GM18498 (cell line): ENCODE results near the gene BTBD16.

Experiments used
- ATAC-seq: cut with Tn5 transposase; IDR thresholded peaks from one replicate; pipeline ENCODE4 v1.9.1; 2021; ENCODE audit warnings: mild to moderate bottlenecking, moderate library complexity; ENCODE audit not compliant: unreplicated experiment

The BTBD16 gene

DNA sequence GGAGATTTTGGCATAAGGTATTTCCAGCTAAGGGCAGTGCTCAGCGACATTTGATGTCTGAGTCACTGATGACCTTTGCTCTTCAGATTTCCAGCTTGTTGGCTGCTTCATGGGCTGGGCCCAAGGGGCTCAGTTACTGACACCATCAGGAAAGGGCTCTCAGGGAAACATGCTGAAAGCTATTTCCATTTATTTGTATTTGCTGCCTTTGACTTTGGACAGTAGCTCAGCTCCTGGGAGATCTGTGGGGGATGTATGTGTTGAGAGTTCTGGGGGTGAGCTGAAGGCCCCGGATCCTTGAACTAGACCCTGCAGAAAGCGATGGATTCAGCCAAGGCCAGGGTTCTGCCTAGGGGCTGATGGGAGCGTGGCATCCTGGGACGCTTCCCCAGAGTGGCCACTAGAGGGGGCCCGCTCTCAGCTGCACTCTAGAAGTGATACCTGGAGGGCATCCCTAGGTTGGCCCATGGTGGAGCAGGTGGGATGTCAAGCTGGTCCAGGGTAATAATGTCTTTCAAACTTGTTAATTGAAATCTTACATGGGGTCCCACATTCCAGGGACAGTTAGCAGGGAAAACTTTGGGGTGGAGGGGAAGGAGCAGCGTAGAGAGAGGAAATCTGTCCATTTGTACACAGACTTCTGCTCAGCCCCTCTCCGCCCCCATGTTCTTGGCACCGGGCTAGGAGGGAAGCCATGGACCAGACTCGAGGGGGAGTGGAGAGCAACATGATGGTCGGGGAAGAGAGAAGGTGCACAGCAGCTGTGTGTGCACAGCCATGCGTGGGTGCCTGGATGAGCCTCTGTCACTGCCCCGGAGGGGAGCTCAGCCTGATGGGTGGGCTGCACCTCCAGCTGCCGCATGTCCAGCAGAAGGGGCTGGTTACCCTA lies 3.0 kb upstream of the BTBD16 start:
- peak; percentile 84 for ATAC-seq

DNA sequence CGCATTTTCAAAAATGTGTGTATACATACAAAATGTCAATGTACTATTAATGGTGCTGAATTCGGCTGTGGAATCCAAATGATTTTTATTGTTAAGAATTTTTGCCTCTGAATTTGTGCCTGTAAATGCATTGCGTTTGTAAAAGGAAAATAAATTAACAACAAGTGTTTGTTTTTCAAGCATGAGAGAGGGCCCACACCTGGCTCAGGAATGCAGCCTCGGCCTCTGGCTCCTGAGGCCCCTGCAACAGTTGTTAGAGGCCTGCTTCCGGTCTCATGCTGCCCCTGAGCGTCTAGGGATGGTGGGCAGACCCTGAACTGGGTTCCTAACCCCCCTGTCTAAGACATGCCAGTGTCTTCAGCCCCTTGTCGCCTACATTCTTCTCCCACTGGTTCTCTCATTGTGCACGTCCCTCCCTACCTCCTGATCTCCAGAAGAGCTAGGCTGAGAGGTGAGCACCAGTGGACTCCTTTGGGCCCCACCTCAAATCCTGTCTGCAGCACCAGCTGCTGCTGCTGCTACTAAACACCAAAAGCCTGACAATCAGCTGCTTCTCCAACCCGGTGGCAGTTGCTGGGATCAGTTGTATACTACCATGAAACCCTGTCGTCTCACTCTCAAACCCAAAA lies 1.9 kb upstream of the BTBD16 start:
- no peak for ATAC-seq

DNA sequence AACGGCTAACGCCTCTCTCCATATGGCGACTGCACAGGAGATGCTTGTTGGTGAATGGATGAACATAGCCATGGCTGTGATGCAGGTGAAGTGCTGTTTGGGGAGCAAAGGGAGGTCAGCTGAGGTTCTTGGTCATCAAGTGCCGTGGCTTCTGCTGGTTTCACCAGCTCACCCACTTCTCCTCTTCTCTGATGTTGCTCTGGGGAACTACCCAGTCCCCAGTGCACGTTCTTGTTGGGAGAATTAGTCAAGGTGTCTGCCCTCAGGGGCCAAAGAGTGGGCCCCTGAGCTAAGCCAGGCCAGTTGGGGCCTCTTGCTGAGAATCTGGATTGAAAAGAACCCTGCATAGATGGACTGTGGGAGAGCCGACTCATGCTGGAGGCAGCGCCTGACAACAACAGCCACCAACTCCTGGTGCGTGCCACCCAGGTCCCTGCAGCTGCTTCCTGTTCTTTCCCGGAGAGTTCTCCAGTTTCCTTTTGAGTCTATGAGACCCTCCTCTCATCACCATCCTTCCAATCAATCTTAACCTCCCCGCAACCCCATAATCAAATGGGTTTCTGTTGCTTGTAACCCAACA lies 3.0 kb downstream of the BTBD16 start:
- ATAC-seq = no peak

DNA sequence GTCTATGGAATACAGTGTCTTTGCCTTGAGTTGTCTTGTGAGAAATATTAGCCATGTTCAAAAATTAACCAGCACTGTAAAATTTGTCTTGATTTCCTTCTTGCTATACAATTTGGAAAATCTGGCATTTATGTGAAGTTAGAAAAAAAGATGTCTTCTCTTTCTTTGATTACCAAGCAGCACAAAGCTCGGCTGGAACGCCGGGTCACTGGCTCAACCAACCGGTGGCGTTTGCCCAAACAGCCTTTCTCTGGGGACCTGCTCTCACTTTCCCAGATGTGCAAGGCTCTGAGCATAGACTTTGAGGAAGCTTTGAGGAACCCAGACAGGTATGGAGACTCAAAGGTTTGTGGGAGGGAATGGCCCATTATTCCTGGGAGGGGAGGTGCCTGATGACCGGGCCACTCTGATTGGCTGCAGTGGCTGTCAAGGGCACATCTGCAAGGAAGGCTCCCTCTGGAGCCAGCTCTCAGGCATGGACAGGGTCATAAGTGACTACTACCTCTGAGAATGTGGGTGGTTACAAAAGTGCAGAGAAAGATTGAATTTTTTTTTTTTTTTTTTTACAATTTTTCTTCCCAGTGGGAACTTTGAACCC lies 5.6 kb downstream of the BTBD16 start:
- ATAC-seq = no peak

DNA sequence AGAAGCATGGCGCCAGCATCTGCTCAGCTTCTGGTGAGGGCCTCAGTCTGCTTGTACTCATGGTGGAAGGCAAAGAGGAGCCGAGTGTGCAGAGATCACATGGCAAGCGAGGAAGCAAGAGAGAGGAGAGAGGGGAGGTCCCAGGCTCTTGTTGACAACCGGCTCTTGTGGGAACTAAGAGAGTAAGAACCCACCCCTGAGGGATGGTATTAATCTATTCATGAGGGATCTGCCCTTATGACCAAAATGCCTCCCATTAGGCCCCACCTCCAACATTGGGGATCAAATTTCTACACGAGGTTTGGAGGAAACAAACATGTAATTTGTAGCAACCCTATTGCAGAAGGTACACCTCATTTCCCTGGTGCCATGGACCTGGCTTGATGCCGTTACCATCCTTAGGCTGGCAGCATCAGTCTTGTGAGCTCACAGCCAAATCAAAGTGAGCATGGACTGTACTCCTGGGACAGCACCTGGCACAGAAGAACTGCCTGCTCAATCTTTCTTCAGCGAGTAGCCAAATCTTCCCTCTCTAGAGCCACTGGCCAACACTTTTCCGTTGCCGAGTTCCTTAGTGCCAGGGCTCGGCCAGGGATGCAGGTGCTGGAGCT lies 6.5 kb downstream of the BTBD16 start:
- no peak for ATAC-seq

DNA sequence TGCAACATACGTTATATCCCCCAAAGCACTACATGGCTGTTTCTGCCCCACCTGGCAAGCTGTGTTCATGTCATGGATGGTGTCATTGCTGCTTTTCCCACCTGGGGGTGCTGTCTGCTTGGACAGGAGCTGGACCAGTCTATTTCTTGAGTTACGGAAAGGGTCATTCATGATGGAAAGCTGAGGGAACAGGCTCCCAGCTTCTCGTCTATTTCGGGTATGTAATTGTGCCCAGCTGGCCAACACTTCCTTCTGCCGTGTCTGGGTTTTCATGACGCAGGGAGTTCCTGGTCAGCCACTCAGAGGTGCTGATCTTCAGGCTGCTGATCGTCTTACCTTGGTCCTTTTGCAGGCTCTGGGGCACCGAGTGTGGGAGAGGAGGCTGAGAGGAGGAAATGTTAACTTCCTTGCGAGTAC lies 8.6 kb downstream of the BTBD16 start:
- ATAC-seq = no peak

DNA sequence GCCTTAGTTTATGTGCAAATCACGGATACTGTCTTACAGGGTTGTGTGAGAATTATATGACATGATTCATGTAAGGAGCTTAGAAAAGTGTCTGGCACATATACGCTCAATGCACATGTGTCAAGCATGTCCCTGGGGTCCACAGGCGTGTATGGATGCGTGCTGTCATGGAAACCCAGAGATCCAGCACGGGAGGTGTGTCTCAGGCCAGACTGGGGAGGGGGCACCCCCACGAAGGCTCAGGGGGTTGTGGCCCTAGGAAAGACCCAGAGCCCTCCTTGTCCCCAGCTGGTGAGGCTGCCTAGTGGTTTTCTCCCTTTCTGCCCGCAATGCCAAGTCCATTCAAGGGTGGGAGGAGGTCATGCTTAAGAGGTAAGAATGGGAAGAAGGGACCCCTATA lies 9.1 kb downstream of the BTBD16 start:
- ATAC-seq = no peak

DNA sequence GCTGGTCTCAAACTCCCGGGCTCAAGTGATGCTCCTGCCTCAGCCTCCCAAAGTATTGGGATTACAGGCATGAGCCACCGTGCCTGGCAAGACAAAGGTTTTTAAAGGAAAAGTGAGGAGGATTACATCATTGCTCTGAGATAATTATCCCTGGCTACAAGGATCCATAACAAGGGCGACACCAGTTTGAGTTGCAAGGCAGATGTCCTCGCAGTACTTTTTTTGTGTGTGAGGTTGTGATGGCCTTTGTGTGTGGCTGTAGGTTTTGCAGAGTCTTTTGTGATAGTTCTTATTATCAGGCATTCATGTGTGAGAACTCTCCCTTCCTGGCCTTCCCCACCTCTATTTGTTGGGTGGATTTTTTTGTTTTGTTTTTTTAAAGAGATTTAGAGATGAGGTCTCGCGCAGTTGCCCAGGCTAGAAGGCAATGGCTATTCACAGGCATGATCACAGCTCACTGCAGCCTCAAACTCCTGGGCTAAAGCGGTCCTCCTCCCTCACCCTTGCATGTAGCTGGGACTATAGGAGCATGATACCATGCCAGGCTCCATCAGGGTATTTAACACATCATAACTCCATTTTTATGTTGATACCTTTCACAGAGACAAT lies 10.0 kb downstream of the BTBD16 start:
- no peak for ATAC-seq

DNA sequence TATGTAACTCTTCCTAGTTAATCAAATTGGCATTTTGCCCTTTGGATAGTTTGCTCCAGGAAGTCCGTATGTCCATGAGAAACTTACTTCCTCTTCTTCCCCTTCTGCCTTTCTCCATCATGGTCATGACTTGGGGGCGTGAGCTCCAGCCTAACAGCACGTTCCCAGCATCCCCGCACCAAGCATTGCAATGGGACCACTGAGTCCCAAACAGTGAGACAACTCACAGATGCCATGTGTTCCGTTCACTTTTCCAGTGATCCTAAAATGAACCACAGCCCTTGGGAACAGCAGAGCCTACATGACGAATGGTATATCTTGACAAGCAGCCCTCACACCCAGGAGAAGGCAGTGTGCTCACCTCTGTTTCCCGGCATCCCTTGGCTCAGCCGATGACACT lies 10.7 kb downstream of the BTBD16 start:
- no peak for ATAC-seq

DNA sequence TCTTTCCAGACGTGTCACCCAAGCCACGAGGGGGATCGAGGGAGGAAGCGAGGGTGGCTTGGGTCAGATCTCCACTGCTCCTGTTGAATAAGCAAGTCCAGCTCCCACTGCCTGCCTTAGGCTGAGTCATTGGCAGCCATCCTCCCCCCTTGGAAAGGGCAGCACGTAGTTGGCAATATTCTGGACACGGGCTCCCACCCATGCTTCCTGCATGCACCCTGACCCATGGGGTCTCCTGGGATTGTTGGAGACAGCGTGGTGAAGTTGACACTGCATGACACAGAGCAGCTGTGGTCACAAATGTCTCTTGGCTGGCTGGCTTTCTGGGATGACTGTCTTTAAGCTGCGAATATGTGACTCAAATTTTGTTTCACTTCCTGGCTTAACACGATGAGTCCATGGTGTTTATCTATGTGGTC lies 11.2 kb downstream of the BTBD16 start:
- no peak for ATAC-seq

DNA sequence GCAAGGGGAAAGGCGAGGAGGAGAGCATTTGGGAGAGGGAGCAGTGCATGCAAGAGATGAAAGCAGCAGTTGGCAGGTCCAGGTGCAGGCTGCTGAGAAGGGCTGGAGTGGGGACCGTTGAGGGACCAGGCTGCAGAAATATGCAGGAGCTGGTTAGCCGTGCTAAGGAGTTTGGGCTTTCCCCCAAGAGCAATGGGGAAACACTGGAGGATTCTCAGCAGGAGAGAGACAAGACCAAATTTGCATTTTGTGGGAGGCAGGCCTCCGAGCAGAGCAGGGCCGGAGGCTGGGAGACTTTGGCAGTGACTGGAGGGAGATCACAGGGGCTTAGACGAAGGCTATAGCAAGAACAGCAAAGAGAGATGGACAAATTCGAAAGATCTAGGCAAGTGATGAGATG lies 11.8 kb downstream of the BTBD16 start:
- ATAC-seq = no peak

DNA sequence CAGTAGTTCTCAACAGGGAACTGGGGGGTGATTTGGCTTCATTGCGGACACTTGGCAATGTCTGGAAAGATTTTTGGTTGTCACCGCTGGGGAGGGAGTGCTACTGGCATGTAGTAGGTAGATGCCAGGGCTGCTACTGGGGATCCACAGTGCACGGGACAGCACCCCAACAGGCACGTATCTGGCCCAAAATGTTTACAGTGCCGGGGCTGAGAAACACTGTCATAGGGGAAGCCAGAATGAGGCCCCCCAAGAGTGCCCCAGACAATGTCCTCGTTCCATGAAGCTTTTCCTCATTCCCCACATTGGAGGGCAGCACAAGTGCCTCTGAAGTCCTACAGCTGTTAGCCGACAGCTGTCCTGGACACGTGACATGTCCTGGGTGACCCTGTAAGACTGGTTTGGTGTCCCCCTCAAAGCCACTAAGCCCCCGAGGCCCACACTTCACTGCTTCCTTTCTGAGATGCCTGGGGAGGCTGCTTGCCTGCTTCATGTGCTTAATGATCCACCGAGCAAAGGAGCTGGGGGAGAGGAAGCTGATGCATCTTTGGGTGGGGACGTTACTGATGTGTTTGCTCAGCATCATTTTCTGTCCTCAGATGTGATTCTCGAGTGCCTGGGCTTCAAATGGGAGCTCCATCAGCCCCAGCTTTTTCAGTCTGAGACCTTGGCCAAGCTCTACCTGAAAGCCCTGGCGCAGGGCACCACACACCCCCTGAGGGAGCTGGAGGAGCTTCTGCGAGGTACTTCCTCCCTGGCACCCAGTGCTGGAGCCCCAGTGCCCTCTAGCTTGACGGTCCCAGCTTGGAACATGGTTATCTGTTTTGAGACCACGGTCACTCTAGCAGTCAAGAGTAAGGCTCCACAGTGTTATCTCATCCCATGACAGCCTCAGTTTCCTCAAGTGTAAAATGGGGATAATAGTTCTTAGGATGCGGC lies 14.7 kb downstream of the BTBD16 start:
- no peak for ATAC-seq

DNA sequence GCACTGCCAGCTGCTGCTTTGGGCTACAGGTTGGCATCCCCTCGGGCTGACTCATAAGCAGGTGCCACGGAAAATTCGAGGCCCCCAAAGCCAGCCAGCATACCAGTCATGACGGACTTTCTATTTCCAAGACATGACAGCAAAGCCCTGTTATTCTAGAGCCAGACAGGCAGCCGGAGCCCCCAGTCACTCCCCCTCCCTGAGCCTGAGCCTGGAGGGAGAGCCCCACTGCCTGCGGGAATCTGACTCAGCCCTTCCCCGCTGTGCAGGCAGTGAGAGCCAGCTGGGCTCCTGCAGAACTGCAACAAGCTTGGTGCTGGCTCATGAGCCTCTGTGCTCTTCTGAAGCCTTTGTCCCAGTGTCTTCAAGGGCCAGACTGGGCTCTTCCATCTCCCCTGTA lies 15.8 kb downstream of the BTBD16 start:
- ATAC-seq = no peak

DNA sequence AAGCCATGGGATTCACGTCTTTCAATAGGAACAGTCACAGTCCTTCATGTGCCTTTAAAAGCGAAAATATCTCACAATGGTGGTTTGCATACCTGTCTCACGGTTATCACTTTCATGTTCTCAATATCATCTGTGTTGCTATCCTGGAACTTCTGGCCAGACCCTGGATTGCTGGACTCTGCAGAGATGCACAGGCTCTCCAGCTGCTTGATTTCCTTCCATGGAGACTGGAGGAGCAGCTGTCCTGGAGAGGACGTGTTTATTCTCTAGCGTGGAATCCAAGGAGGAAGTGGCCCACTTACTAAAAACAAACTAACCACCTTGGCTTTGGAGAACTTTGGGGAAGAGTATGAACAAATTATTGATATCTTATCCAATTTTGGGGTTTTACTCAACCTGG lies 16.5 kb downstream of the BTBD16 start:
- no peak for ATAC-seq

DNA sequence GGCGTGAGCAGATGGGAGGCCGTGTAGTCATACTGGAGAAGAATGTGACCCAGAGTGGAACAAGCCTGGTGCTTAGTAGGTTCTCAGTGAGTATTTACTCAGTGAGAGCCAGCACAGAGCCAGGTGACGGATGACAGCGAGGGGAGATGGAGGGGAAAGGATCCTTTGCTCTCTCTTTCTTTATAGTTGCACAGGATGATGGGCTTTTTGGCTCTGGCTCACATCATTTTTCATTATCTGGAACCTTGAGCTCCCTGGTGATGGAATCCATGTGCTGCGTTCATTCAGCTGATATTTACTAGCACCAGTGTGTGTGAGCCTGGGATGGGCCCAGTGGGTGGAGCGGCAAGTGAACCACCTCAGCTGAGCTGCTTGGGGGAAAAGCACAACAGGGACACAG lies 17.2 kb downstream of the BTBD16 start:
- no peak for ATAC-seq

DNA sequence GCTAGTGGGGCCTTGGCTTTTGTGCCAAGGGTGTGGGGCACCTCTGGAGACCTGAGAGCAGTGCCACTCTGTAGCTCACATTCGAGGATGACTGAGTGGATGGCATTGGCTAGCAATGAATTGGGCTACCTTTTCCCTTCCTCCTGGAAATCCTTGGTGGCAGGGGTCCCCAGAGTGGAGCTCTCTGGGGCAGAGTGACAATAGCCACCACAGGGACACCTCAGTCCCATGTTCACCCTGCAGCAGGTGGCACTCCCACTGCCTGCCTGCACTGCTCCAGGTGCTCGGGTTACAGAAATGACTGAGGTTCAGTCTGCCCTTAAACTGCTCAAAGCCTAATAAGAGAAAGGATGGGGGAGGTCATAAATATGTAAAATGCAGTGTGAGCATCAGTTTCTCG lies 17.8 kb downstream of the BTBD16 start:
- no peak for ATAC-seq

DNA sequence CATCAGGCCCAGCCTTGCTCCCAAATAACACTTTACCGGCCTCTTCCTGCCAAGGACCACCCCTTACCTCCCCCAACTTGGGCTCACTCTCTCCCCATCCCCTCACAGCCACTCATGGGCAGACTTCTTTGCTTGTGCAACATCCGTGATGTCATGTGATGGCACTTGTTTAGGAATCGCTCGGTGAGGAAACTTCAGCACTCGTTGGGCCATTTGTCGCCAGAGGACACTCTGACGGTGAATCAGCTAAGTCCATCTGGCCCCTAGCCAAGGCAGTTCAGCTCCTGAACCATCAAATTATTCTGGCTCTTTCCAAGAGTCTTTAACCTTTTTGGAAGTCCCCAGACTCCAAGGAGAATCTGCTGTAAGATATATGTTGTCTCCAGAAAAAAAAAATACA lies 19.2 kb downstream of the BTBD16 start:
- ATAC-seq = no peak

DNA sequence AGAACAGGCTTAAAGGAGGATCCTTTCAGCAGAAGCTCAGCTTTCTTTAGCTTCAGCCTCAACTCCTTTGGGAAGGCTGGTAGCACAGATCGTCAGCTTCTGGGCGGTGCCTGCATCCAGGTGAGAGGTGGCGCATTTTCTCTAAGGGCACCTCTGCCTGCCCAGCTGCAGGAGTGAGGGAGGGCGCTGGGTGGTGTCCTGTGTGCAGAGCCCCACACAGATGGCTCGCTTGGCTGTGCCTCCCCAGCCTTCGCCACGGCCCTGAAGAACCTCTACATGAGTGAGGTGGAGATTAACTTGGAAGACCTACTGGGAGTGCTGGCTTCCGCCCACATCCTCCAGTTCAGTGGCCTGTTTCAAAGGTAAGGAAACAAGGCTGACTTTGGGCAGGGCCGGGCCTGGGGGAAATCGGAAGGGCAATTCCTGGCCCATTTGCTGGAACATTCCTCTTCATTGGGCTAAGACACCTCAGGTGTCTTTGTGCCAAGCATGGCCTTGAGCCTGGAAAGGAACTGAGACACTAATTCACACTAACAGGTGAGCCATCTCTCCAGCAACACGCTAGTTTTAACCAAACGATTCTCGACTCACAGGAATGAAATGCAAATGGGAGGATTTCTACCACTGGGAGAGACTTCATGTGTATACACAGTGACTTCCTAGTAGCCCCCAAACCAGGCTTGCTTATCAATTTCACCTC lies 19.9 kb downstream of the BTBD16 start:
- no peak for ATAC-seq

DNA sequence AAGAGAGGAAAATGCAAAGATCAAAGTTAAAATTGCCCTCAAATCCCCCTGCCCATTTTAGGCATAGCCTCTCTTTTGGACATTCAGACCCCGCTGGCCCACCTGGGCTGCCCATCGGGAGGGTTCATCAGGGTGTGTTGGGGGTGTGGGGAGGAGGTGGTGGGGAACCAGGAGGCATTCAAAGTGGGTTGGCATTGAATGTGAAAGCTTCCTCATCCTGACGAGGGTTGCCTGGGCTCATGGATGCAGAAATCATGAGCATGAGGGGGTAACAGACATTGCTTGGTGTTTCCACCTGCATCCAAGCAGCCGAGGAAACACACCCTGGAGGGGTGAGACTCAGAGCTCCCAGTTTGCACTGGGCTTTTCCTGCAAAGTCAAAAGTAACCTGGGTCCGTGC lies 20.6 kb downstream of the BTBD16 start:
- ATAC-seq = no peak
